ENCODE results near the gene FBXO15.
A peak's percentile ranks its signal among the peaks of the same experiment; 100 is the strongest.

Gene FBXO15

GRCh38 chr18:74153377-74153776 is 5.7 kb upstream of the FBXO15 start:
- no peak for DNase-seq

DNA sequence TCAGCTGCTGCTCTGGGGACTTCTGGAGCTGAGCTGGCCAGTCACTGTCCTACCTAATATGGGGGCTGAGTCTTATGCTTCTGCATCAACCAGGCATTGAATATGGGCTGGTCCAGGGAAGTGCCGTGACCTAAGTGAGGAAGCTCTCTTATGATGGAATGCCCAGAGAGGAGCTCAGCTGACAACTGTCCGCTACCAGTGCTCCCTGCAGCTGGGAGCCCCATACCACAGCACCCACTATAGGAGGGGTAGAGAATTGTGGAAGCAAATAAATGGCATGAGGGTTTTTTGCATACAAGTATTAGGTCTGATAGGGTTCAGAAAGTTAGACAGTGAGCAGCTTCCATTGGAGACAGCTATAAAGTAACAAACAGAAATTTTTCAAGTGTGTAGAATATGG is 5.2 kb upstream of the FBXO15 start:
- no peak for DNase-seq

GRCh38 chr18:74152270-74152669 is 4.6 kb upstream of the FBXO15 start:
- no peak for DNase-seq

- no peak for DNase-seq
Measured at GRCh38 chr18:74149878-74150277, 2.2 kb upstream of the FBXO15 start.

GRCh38 chr18:74148543-74149070 is 973 bp upstream of the FBXO15 start:
- no peak for DNase-seq

GRCh38 chr18:74147491-74147778 is 199 bp downstream of the FBXO15 start:
- DNase-seq = no peak

- DNase-seq = no peak
Measured at GRCh38 chr18:74146756-74147155, 878 bp downstream of the FBXO15 start.

GRCh38 chr18:74142252-74142651 is 5.4 kb downstream of the FBXO15 start:
- no peak for DNase-seq

GRCh38 chr18:74141667-74142066 is 6.0 kb downstream of the FBXO15 start:
- DNase-seq = no peak

GRCh38 chr18:74140582-74140981 is 7.1 kb downstream of the FBXO15 start:
- no peak for DNase-seq

DNA sequence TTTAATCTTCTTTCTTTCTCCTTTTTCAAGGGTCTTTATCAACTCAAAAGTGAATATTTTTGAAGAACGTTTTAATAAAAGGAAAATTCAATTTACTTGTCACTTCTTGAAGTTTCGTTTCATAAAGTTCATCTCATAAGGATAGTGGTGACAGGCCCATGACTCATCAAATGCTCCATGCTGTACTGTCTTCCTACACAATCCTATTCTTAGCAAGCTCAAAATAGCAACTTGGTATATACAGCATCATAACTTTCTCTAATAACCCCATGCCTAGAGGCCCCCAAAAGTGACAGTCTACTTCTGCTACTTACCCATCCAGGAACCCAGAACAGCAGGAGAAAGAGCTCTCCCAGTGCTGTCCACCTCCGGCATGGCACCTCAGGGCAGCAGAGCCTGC is 7.7 kb downstream of the FBXO15 start:
- peak; percentile 49 for DNase-seq

DNA sequence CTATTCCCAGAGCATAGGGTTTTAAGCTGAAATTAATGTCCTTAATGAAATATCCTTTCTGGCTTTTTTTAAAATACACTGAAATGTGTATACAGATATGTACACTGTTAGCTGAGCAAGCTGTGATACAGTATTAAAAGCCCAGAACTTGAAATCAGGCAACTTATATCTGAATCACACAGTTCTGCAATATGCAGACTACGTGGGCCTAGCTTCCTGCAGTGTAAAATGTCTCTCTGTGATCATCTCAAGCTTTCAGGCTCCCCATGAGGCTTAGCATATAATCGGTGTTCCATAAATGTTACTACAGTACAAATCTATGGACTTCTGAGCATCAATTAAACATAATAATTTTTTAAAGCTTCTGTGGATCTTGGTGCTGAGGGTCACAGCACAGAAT is 8.2 kb downstream of the FBXO15 start:
- no peak for DNase-seq

DNA sequence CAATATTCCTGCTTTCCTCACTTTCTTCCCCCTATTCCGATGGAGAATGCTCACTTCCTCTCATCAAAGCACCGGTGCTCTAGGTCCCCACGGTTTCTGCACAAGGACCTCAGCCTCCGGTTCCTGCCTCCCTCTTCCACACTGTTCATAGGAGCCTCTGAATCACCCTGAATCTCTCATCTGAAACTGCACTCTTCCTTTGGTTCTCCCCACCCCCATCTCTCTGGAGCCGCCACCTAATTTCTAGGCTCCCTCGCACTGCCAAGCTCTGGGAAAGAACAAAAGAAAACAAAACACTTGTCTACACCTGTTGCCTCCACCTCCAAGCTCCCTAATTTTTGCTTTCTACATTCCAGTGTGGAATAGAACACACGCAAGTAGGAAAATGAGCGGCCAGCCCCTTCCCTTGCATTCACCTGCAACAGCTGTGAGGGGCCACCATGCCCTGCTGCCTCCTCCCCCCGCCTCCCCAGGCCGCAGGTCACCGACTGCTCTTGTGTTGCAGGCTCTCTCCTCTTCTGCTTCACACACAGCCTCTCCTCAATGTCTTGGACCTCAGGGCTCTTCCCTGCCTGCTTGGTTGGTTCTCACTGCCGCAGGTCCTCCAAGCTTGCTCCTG is 9.6 kb downstream of the FBXO15 start:
- DNase-seq = no peak

DNA sequence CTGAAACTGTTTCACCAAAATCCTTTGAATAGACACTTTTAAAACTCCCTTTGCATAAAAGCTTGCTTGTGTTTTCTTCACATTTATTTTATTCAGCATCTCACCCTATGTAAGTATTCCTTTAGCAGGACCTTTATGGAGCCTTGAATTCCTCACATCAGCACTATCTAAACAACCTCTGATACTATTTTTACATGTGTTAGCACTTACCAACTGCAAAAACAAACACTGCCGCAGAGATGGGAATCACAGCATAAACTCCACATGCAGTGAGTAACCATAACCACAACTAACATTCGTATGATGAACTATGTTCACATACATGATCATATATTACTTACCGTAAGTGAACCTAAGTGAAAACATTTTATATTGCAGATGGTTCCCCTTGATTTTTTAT is 15.4 kb downstream of the FBXO15 start:
- no peak for DNase-seq

GRCh38 chr18:74131124-74131523 is 16.5 kb downstream of the FBXO15 start:
- DNase-seq = no peak

DNA sequence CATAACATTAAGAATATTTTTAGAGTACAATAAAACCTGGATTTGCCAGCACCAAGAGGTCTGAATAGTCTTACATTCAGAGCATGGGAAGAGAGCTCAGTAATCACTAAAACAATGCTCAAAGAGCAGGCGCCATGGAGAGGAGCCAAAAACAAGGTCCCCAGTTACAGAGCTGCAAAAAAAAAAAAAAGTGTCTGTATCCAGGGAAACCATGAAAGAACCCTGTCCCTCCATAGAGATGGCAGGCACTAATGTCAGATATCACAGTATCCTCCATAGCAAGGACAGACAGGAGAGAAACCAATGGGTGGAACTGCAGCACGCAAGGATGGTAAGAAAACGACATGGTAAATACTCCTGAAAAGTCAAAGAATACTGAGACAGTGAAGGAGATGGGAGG is 19.5 kb downstream of the FBXO15 start:
- DNase-seq = no peak

DNA sequence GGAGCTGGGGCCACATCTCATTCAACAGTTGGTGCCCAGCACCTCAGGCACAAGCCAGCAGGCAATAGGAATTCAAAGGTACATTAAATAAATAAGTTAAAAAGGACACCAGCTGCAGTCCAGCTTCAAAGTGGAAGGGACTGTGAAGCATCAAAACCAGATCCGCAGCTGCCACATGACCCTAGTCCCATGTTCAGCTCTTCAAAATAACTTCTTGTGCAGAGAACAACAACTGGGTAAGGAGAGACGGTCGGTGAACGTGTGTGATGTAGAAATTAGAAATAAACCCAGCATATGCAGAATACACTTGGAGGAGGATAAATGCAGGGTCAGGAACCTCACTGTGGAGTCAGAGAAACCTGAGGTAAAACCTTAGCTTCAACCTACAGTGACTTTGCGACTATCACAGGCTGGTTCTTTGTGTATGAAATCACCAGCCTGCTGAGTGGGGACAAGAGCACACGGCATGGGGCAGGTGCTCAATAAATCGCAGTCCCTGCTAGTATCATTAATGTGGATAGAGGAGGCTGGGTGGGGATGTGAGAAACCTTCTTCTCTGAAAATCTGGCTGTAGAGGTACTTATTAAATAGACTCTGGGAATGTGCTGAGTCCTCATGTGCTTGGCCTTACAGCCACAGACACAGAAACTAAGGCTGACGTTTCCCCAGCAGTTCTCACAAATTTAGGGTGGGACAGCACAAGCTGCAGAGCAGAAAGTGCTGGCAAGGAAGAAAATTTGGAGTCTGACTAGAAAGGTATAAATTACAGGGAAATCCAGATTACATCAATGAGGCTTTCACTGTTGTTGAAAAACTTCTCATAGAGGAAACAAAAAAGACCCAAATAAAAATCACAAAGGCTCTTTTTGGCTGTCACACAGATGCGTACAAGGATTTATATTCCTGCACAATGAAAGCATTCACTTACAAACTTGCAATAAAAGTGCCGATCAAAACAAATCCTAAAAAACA is 20.7 kb downstream of the FBXO15 start:
- DNase-seq = no peak

- DNase-seq = no peak
Measured at GRCh38 chr18:74124642-74125041, 23.0 kb downstream of the FBXO15 start.

DNA sequence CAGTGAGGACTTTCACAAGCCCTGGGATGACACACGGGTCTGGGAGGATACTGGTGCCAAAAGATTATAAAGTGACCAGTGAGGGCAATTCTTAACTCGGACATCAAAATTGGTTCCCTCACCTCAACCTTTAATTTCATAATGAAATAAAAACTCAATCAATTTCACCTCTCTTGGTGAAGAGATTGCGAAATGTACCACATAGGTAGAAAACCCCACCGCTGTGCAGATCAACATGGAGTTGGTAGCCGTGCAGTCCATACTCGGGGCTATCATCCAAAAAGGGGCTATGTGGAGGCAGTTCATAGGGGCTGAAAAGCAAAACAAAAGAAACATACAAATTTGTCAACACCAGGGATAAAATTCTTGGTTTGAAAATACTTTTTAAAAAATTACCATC is 24.4 kb downstream of the FBXO15 start:
- DNase-seq = no peak

DNA sequence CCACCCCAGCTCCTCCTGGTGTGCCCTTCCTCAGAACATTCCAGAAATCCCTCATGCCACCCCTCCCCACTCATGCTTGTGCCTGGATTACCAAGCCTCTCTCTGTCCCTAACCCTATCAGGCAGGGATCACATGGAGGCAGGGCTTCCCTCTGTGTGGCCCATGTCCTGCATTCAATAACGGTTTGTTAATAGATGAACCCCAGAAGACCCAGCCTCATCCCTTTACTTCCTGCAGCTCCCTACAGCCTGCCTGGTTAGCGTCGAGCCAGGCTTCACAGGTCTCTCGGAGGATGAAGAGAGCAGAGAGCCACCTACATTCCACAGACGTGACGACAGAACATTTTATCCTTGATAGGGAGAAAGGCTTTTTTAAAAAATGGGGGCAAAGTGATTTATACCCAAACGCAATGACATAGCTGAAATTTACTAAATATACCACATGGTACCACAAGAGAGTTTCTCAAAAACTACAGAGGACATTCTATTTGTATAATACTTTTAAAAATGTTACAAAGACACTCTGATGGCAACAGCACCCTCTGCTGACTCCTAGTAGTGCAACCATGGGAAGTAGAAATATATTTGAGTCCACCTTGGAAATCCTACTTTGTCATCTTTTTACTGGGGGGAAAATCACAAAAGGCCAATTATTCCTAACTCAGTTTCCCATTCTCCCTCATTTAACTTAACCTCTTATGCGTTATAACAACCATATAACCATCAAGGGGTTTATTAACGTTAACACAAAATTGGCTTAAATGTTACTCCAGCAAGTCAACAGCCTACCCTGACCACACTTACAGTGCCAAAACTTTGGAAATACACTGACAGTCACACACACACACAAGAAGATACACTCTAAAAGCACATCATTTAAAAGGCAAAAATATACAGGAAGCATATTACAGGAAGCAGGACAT is 30.7 kb downstream of the FBXO15 start:
- no peak for DNase-seq

DNA sequence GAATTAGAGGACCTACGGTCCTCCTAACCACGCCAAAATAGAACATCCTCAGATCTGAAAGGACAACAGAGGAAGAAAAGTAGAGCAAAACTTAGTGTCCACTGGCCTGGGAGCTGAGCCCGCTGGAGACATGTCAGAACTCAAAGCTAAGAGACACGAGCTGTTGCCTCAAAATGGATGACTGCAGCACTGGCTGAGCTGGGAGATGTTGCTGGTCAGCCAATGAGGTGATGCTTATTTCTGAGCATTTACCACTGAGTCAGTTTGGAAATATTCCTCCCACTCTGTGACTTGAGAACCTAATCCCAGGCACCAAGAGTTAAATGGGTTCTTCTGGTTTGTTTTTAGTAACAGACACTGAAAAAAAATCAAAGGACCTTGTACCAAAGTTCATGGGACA is 32.6 kb downstream of the FBXO15 start:
- DNase-seq = no peak

GRCh38 chr18:74114116-74114515 is 33.5 kb downstream of the FBXO15 start:
- no peak for DNase-seq

DNA sequence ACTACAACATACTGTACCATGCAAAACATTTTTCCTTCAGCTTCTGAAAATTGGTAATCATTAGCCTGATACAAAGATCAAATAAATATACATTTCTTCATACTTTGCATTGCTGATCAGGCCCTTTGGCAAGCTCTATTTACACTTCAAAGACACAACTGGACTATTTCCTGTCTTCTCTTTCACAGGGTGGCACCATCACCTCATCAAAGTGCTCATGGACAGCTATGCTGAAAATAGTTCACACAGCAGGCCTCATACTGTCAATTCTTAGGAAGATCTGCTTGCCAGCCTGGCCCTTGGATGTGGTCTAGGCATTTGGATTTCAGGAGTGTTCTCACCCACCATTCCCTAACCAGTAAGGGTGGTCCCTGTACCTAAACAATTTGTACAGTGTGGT is 33.9 kb downstream of the FBXO15 start:
- no peak for DNase-seq

All from stimulated activated CD8-positive, alpha-beta memory T cell treated with anti-CD3 and anti-CD28 coated beads, Interleukin-4, amount 100 ng/mL, for 48 hours (primary cell).